NCI-H1694 (cell line): ENCODE results near the gene FAM13C.

ENCODE experiments used
- DNase-seq: peaks from one replicate; lab custom pipeline; 2025; lab: John Stamatoyannopoulos, UW

The FAM13C gene

GRCh38 chr10:59361663-59362143 is 646 bp downstream of the FAM13C start:
- DNase-seq, result peak; percentile 22

- DNase-seq, result no peak
These were observed 1.5 kb downstream of the FAM13C start for GRCh38 chr10:59360605-59361405.

DNA sequence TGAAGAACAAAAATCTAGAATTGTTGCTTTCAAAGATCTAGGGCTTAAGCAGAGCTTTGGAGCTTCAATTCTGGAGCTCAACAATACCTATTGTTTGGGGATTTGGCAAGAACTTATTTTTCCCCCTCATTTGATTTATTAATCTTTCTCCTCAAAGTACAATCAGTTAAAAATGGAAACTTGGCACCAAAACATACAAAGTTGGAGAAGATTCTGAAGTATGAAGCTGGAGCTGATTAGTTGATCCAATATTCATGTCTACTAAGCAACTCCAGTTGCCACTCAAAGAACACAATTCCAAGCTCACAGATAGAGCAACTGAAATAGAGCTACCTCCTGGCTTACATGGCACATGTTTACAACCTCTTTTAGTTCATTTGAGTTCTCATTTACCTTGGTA is 3.8 kb downstream of the FAM13C start:
- no peak for DNase-seq

GRCh38 chr10:59354434-59354833 is 7.9 kb downstream of the FAM13C start:
- no peak for DNase-seq

DNA sequence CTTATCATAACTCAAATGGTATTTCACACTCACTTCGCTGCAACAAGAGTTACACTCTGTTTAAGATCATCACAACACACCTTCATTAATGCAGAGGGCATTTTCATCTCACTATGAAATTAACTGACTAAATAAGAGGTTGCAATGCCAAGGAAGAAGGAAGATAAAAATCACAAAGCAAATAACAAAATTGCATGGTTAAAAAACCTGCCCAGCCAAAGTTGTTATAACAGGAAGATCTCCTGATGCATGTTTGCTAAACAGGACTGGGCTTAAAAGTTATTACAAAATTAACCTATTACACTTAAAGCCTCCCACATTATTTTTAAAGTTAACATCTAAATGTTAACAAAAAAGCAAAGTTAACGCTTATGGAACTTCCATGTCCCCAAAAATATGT is 11.8 kb downstream of the FAM13C start:
- no peak for DNase-seq

GRCh38 chr10:59346321-59346720 is 16.0 kb downstream of the FAM13C start:
- no peak for DNase-seq

DNA sequence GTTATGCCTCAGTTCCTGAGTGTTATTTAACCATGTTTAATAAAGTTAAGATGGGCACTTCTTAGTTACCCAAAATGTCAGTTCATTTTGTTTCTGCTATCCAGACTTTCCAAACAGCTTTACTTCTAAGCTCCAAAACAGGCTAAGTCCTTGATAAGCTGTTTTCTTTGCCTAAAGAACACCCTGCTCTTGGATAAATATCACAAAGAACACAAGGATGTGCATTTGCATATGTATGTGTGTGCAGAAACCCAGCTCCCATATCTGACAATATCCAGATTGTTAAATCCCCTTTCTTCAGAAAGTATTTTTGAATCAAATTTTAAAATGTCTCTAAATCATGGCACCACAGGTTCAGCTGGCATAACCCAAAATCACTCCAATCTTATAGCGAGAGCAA is 19.6 kb downstream of the FAM13C start:
- no peak for DNase-seq

GRCh38 chr10:59342000-59342399 is 20.3 kb downstream of the FAM13C start:
- DNase-seq, result peak; percentile 6

GRCh38 chr10:59340285-59340684 is 22.1 kb downstream of the FAM13C start:
- no peak for DNase-seq

GRCh38 chr10:59339351-59339750 is 23.0 kb downstream of the FAM13C start:
- DNase-seq, result no peak

DNA sequence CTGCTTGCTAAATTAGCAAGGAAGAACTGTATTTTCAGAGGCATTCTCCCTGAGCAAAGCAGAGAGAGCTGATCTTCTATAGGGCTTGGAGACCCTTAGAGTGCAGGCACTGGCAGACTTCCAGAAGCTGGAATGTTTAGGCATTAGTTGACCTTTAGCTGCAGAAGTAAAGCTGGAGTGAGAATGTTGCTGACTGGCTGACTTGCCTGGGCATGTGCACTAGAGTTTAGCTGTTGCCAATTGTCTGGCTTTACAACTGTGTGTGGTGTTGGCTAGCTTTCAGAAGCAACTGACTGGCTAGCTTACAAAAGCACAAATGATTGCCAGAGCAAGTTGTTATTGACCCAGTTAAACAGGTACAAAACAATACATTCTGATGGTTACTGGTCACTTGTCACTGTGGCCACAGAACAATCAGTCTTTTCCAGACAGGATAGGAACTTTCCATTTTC is 25.1 kb downstream of the FAM13C start:
- peak; percentile 64 for DNase-seq

- no peak for DNase-seq
These were observed 25.7 kb downstream of the FAM13C start for GRCh38 chr10:59336632-59337031.

DNA sequence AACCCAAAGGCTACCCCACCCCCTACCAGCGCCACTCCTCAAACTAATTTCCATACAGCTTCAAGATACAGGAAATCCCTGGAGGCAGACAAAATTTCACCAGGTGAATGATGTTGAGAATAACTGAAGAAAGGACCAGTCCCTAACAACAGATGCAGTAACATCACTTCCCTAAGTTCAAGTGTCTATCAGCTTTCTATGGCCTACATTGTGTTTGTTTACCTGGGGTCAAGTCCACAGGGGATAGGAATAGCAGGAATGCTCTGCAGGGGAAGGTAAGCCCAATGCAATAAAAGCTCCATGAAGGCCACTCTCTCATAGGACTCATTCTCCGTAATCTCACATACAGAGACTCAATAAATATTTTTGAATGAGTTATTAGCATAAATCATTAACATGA is 26.9 kb downstream of the FAM13C start:
- DNase-seq, result no peak

GRCh38 chr10:59333701-59334100 is 28.6 kb downstream of the FAM13C start:
- DNase-seq, result no peak

DNA sequence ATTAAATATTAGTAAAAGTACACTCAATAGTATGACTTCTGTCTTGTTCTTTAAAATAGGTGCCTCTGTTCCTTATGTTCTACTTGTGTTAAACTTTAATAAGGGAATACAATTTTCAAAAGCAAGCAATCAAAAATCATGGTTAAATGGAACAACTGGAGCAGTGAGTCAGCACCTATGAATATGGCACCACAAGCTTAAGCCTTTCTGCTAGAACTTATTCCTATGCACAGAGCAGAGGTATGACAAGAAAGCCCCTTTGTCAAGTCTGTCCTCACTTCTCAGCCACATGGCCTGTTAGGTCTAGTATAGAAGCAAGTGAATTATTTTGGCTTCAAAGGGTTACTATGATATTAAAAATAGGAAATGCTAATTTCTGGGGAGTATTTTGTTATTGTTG is 29.8 kb downstream of the FAM13C start:
- no peak for DNase-seq

DNA sequence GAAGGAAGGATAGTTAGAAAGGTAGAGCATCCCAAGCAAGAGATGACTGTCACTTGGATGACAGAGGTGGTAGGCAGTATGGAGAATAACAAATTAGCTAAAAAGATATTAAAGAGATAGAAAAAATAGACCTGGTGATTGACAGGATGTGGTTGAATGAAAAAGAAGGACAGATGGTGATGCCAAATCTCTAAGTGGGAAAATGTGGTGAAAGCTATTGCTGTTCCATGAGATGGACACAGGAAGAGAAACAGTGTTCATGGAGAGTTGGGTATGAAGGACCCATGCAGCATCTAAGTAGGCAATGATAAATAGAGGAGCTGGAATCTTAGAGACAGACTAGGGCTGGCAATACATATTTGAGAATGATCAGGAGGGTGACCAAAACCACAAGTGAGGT is 30.7 kb downstream of the FAM13C start:
- no peak for DNase-seq

DNA sequence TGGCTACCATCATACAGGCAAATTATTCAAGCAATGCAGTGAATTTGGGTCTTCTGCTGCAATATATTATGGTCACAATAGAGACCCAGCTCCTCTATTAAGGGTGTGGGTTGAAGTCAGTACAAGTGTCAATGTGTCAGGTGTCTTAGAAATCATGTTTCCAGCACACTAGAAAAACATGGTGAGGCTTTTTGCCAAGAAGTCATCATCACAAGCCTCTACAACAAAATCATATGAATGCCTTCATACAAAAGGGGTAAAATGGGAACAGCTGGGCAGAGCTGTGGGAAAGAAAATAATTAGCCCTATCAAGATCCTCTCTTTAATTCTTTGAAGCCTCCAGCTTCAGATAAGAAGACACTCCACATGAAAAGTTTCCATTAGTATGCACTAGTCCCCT is 37.2 kb downstream of the FAM13C start:
- no peak for DNase-seq

DNA sequence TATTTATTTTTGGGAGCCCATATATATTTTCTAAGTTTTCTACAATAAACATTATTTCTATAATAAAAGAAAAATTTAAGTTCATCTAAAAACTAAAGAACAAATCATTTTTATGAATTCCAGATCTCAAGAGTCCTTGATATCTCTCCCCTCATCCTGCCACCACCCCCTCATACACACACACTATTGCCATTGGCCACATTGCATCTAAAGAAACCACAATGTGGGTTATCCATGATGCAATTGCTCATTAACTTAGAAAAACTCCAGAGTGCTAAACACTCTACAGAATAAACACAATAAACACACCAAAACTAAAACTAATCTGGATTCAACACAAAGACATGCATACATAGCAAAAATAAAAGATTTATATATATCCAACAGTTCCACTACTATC is 37.8 kb downstream of the FAM13C start:
- no peak for DNase-seq

- DNase-seq, result no peak
These were observed 38.4 kb downstream of the FAM13C start for GRCh38 chr10:59323831-59324401.

DNA sequence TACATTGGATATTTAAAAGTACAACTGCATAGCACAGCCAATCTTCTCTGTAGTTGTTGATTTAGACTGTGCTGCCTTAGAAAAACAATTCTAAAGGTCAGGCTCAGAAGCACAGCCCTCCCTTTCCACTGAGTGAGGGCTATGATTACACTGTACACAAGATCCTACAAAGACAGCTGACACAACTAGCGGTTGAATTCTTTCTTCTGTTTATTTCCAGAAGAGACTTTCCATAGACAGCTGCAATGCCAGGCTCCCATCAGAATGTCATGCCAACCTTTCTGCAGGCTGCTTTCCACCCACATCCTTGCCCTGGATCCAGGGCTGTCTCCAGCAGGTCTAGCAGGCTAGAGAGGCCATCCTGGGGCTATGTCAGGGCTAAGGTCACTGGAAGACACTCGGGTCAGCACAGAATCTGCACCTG is 39.3 kb downstream of the FAM13C start:
- no peak for DNase-seq

- DNase-seq, result no peak
These were observed 40.2 kb downstream of the FAM13C start for GRCh38 chr10:59322131-59322530.

DNA sequence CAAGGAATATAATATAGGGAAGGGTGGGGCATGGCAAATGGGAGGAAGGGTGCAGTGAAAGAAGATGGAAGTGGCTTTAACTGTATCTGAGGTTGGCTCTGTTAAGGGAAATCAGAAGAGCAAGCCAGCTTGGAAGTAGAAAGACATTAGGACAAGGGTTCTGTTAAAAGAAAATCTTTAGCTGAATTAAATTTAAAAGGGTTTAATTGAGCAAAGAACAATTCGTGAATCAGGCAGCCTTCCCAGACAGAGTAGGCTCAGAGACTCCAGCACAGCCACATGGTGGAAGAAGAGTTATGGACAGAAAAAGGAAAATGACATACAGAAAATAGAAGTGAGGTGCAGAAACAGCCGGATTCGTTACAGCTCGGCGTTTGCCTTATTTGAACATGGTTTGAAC is 42.0 kb downstream of the FAM13C start:
- no peak for DNase-seq

GRCh38 chr10:59319854-59320253 is 42.5 kb downstream of the FAM13C start:
- no peak for DNase-seq

GRCh38 chr10:59317066-59317465 is 45.3 kb downstream of the FAM13C start:
- DNase-seq, result no peak
